Stomach (tissue), 9 donors: ENCODE data around the gene PECR. TPM values are rescaled to one million over a fixed set of nuclear protein-coding genes. Genes with fewer than 3 reads are reported as not detected.

Experiments
- DNase-seq, 2 donors: peaks; one replicate each; pipeline versions ENCODE4 v3.0.0 to v3.0.0-alpha.2; 2013 to 2019
- H3K27ac ChIP-seq, 5 donors: fragments of 200-600 bp in 4 of 5; sonication (generic) in 4 of 5; one replicate each; pipeline ENCODE4 v1.5.1; 2013 to 2019; ENCODE audit warnings: mild to moderate bottlenecking in 1 of 5, moderate library complexity in 1 of 5
- H3K27me3 ChIP-seq, 3 donors: fragments of 200-600 bp; sonication (generic); one replicate each; pipeline ENCODE4 v1.5.1; 2017 to 2019; ENCODE audit warnings: mixed run types in 1 of 3
- H3K36me3 ChIP-seq, 4 donors: fragments of 200-600 bp; sonication (generic); 1 replicate in 3 of 4; 2 replicates in 1 of 4; pipeline ENCODE4 v1.5.1; 2016 to 2019
- H3K4me1 ChIP-seq, 4 donors: fragments of 200-600 bp; sonication (generic); one replicate each; pipeline ENCODE4 v1.5.1; 2016 to 2019
- H3K4me3 ChIP-seq, 4 donors: fragments of 200-600 bp; sonication (generic) in 3 of 4; one replicate each; pipeline ENCODE4 v1.5.1; 2016 to 2019; ENCODE audit warnings: mild to moderate bottlenecking in 1 of 4
- H3K9me3 ChIP-seq, 4 donors: fragments of 200-600 bp; sonication (generic); one replicate each; pipeline ENCODE4 v1.5.1; 2016 to 2019
- EP300 ChIP-seq: sonication (generic); formaldehyde crosslinking; IDR thresholded peaks from one replicate; pipeline ENCODE4 v1.6.1; 2017; ENCODE audit warnings: antibody characterized with exemption
- POLR2A ChIP-seq, 4 donors: fragments of 450-650 bp; IDR thresholded peaks; one replicate each; pipeline ENCODE4 v1.6.1; 2016; ENCODE audit warnings: antibody characterized with exemption in 4 of 4, control low read depth in 2 of 4, mild to moderate bottlenecking in 1 of 4, moderate library complexity in 1 of 4
- POLR2AphosphoS5 ChIP-seq, 3 donors: sonication (generic); formaldehyde crosslinking; IDR thresholded peaks; one replicate each; pipeline ENCODE4 v1.6.1; 2016; ENCODE audit warnings: antibody characterized with exemption in 3 of 3
- WGBS, 5 donors: extraction: QIAGEN DNeasy Blood & Tissue Kit in 3 of 5; methylation state at CpG; one replicate each; pipeline versions ENCODE4 v1.1.5 to v1.1.7; 2013 to 2018; 5-methylcytosine and 5-hydroxymethylcytosine counted together
- intact Hi-C: fragments of 100-400 bp; cut with DNase I; formaldehyde crosslinking; loops from one replicate; pipeline ENCODE4 v1.15.1; 2023; ENCODE audit warnings: low total_unique reads
- polyA plus RNA-seq, 3 donors: library from polyadenylated mRNA; stranded (reverse); fragments of 200-250 nt; gene quantifications; one replicate each; pipeline ENCODE4 v1.2.3, GENCODE V29; 2013
- total RNA-seq, 5 donors: library from RNA; depleted of rRNA; stranded (reverse); fragments of >200 nt; gene quantifications; one replicate each; pipeline versions ENCODE4 v1.1.0 to v1.2.3, GENCODE V29; 2014 to 2016
- TF ChIP-seq, protein P1 (sequence below), 7 experiments: fragments of 450-650 bp in 4 of 7; fragments of 200-600 bp in 3 of 7; sonication (generic) in 3 of 7; IDR thresholded peaks; one replicate each; pipeline ENCODE4 v1.5.1; 2016 to 2019; ENCODE audit warnings: antibody characterized with exemption in 7 of 7, control low read depth in 2 of 7, mild to moderate bottlenecking in 1 of 7
- donor health status: healthy with polysubstance abuse.
- donor health status: Bipolar disorder and iron deficiency.
- donor health status: healthy.

The PECR gene
- total and polyA plus RNA-seq, 8 donors: 4.1 to 71.8 (median 6.2) TPM; not detected in 1

DNA sequence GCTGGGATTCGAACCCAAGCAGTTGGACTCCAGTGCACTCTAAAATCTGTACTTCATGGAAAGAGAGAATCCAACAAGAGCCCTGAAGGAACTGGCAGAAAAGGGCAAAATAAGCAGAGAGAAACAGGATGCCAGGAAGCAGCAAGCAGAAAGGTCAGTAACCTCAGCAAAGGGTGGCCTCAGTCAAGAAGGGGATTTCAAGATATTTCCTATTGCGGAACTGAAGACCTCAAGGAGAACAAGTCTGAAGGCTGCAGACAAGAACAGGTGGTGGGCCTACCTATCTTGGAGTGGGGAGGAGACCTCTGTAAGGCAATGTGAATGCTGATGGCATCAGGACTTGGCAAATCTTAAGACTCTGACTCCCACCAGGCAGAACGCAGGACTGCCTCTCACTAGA is 48.2 kb downstream of the PECR start:
- Histone ChIP-seq H3K4me1 (no peaks in the 10 kb centered on the region), H3K4me3 (no peak overlapping the region), H3K9me3 (no peaks in the 10 kb centered on the region), H3K36me3 (peaks cover 0 to 36% (median 31%) of the 10 kb centered on the region in 4 donors), H3K27ac (no peak overlapping the region), H3K27me3 (no peaks in the 10 kb centered on the region)
- no peak for TF ChIP-seq POLR2A (IDR thresholded peaks at IDR 0.05)
- TF ChIP-seq POLR2AphosphoS5 (IDR thresholded peaks at IDR 0.05): no peak
- TF ChIP-seq EP300: no peak
- TF ChIP-seq, protein P1, sequence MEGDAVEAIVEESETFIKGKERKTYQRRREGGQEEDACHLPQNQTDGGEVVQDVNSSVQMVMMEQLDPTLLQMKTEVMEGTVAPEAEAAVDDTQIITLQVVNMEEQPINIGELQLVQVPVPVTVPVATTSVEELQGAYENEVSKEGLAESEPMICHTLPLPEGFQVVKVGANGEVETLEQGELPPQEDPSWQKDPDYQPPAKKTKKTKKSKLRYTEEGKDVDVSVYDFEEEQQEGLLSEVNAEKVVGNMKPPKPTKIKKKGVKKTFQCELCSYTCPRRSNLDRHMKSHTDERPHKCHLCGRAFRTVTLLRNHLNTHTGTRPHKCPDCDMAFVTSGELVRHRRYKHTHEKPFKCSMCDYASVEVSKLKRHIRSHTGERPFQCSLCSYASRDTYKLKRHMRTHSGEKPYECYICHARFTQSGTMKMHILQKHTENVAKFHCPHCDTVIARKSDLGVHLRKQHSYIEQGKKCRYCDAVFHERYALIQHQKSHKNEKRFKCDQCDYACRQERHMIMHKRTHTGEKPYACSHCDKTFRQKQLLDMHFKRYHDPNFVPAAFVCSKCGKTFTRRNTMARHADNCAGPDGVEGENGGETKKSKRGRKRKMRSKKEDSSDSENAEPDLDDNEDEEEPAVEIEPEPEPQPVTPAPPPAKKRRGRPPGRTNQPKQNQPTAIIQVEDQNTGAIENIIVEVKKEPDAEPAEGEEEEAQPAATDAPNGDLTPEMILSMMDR (IDR thresholded peaks at IDR 0.05): no peak
- intact Hi-C loops: no loop called here
- DNase-seq: no peak
- WGBS, 5 donors: 84 to 99% (median 95%) methylated on average over 3 of the region's 3 CpGs

DNA sequence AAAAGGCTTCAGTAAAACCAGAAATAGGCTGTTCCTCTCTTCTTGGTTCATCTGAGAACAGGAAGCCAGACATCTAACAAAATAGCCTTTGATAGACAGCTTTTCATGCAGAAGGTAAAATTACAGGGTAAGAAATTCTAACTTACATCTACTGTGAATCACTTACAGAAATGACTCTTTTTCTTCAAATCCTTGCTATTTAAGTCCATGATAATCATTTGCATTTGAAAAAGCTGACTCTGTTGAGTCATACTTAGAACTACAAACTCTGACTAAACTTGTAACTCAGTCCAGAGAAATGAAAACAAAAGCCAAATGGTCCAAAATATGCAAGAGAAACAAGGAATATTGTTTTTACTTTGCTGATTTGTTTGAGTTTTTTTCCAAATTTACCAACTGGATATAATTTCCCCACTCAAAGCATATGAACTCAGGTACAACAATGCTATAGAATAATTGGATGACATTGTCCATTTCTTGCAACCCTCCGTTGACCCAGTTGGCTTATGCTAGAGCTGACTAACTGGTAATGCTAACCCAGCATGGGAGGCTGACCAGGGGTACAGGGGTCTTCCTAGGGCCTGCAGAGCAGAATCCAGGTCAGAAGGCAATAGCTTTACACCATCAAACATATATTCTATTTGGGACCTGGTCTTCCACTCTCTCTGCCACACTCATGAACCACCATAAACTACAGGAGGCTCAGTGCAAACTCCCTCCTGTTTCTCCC is 49.5 kb downstream of the PECR start:
- Histone ChIP-seq H3K4me1 (no peaks in the 10 kb centered on the region), H3K9me3 (no peaks in the 10 kb centered on the region), H3K36me3 (peaks cover 0 to 29% (median 22%) of the 10 kb centered on the region in 4 donors), H3K27ac (no peak overlapping the region), H3K4me3 (no peak overlapping the region), H3K27me3 (no peaks in the 10 kb centered on the region)
- 83 to 100% (median 90%) methylated on average over 1 of the region's 1 CpG for WGBS, 5 donors
- intact Hi-C loops: no loop called here
- DNase-seq: no peak
- TF ChIP-seq POLR2AphosphoS5 (IDR thresholded peaks at IDR 0.05) (no peak), EP300 (no peak), POLR2A (IDR thresholded peaks at IDR 0.05) (no peak)
- TF ChIP-seq, protein P1 (IDR thresholded peaks at IDR 0.05): no peak

DNA sequence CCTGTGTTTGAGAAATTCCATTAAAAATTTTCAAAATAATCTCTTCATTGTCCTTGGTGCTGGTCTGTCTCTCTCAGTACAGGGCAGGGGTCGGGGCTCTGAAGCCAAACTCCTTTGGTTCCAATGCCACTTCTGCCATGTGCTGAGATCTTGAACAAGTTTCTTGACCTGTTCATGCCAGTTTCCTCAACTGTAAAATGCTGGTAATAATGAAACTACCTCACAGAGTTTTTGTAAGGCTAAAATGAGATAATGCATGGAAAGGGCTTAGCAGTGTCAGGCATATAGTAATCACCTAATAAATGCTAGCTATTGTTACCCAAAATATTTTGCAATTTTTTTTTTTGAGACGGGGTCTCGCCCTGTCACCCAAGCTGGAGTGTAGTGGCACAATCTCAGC is 51.4 kb downstream of the PECR start:
- DNase-seq: no peak
- WGBS, 5 donors: 92 to 100% (median 98%) methylated on average over 3 of the region's 3 CpGs
- H3K36me3 ChIP-seq: peaks cover 0 to 15% (median 11%) of the 10 kb centered on the region in 4 donors
- no peaks in the 10 kb centered on the region for H3K9me3 ChIP-seq
- no peak overlapping the region for H3K4me3 ChIP-seq
- H3K27ac ChIP-seq: no peak overlapping the region
- intact Hi-C loops: no loop called here
- no peaks in the 10 kb centered on the region for H3K4me1 ChIP-seq
- TF ChIP-seq, protein P1 (IDR thresholded peaks at IDR 0.05): no peak
- TF ChIP-seq POLR2A (IDR thresholded peaks at IDR 0.05) (no peak), POLR2AphosphoS5 (IDR thresholded peaks at IDR 0.05) (no peak), EP300 (no peak)
- H3K27me3 ChIP-seq: no peaks in the 10 kb centered on the region

DNA sequence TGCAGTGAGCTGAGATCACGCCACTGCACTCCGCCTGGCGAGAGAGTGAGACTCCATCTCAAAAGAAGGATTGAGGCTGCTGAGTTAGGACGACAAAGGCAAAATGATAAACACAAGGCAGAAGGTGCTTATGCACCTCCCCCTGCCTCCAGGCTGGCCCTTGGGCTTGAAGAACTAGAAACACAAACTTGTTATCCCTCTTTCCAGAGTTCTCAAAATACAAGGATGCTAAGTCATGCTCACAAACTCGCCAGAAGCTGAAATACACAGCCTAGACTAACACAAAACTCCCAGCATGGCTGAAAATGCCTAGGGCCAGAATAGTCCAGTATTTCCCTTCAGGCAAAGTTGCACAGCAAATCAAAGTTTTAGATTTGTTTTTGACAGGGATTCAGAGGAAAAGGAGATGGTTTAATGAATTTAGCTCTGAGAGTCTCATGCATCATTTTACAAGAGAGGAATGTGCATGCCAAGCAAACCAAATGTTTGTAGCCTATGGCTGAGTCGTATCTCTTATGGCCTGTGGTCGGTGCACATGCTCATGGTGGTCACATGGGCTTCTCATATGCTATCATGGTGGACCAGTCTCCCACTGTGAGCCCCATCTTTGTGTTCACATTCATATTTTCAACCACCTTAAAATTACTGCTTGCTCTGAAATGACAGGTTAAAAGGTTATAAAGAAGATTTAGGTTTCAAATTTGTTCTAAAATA is 52.0 kb downstream of the PECR start:
- TF ChIP-seq, protein P1 (IDR thresholded peaks at IDR 0.05): no peak
- no peak for TF ChIP-seq EP300
- no peak for TF ChIP-seq POLR2AphosphoS5 (IDR thresholded peaks at IDR 0.05)
- TF ChIP-seq POLR2A (IDR thresholded peaks at IDR 0.05): no peak
- Histone ChIP-seq H3K27ac (no peak overlapping the region), H3K4me1 (no peaks in the 10 kb centered on the region), H3K4me3 (no peak overlapping the region), H3K36me3 (peaks cover 0 to 15% (median 10%) of the 10 kb centered on the region in 4 donors), H3K9me3 (no peaks in the 10 kb centered on the region), H3K27me3 (no peaks in the 10 kb centered on the region)
- WGBS, 5 donors: 88 to 94% (median 93%) methylated on average over 7 of the region's 7 CpGs
- DNase-seq: no peak
- intact Hi-C loops: no loop called here
